Activated CD4-positive, alpha-beta memory T cell treated with anti-CD3 and anti-CD28 coated beads, Interleukin-2, amount 10 ng/mL, durations not matched to agents 7 days and 5 days (primary cell): ENCODE results near the gene CACNA2D3. TPM values are rescaled to one million over a fixed set of nuclear protein-coding genes. Genes with fewer than 3 reads are reported as not detected.

ENCODE experiments used
- CTCF ChIA-PET: fragments of 350-600 bp; sonication (Branson Sonifier 250); formaldehyde crosslinking; loops from one replicate; lab custom pipeline; 2021; ENCODE audit warnings: antibody characterized with exemption, inconsistent platforms; lab: Charles Lee
- POLR2A ChIA-PET: fragments of 350-600 bp; sonication (Branson Sonifier 250); formaldehyde crosslinking; loops from one replicate; lab custom pipeline; 2021; ENCODE audit warnings: antibody characterized with exemption; lab: Charles Lee
- DNase-seq: peaks from one replicate; pipeline ENCODE4 v3.0.0-alpha.2; 2020
- H3K27ac Mint-ChIP-seq: one replicate; pipeline ENCODE4 v1.8.0; 2021; ENCODE audit warnings: mild to moderate bottlenecking, mixed read lengths
- H3K27me3 Mint-ChIP-seq: one replicate; pipeline ENCODE4 v1.8.0; 2021; ENCODE audit warnings: mixed read lengths
- H3K36me3 Mint-ChIP-seq: one replicate; pipeline ENCODE4 v1.8.0; 2021; ENCODE audit warnings: low read depth, mixed read lengths
- H3K4me1 Mint-ChIP-seq: one replicate; pipeline ENCODE4 v1.8.0; 2021; ENCODE audit warnings: mixed read lengths
- H3K4me3 Mint-ChIP-seq: one replicate; pipeline ENCODE4 v1.8.0; 2021; ENCODE audit warnings: mild to moderate bottlenecking, mixed read lengths
- H3K9me3 Mint-ChIP-seq: one replicate; pipeline ENCODE4 v1.8.0; 2021; ENCODE audit warnings: mixed read lengths
- total RNA-seq, 2 experiments: library from RNA; stranded (reverse); gene quantifications; one replicate each; pipeline ENCODE4 v1.2.3, GENCODE V29; 2021

The CACNA2D3 gene
- total RNA-seq, 2 experiments from 2014 or later, result not detected

- no peaks in the 10 kb centered on the region for H3K36me3 Mint-ChIP-seq
- POLR2A ChIA-PET, result no interaction called here
- DNase-seq, result no peak
- peaks cover 27% of the 10 kb centered on the region for H3K27me3 Mint-ChIP-seq
- H3K4me3 Mint-ChIP-seq, result no peak overlapping the region
- H3K9me3 Mint-ChIP-seq, result peaks cover 3% of the 10 kb centered on the region
- H3K4me1 Mint-ChIP-seq, result no peaks in the 10 kb centered on the region
- H3K27ac Mint-ChIP-seq, result no peak overlapping the region
- CTCF ChIA-PET, result interaction anchor here (0.6 kb wide), 1 partner anchor 574 kb away, joined by 3 read pairs; no protein-coding TSS in a partner anchor
Measured at GRCh38 chr3:54641226-54642014, 519.1 kb downstream of the CACNA2D3 start.

GRCh38 chr3:54642147-54642546 lies 519.8 kb downstream of the CACNA2D3 start:
- CTCF ChIA-PET, result no interaction called here
- Mint-ChIP-seq H3K4me1 (no peaks in the 10 kb centered on the region), H3K27ac (no peak overlapping the region), H3K9me3 (peaks cover 3% of the 10 kb centered on the region), H3K27me3 (peaks cover 27% of the 10 kb centered on the region), H3K36me3 (no peaks in the 10 kb centered on the region), H3K4me3 (no peak overlapping the region)
- POLR2A ChIA-PET, result no interaction called here
- DNase-seq, result no peak

- Mint-ChIP-seq H3K4me1 (no peaks in the 10 kb centered on the region), H3K27ac (no peak overlapping the region)
Measured at GRCh38 chr3:54647721-54648120, 525.4 kb downstream of the CACNA2D3 start.

GRCh38 chr3:54649551-54649950 lies 527.2 kb downstream of the CACNA2D3 start:
- POLR2A ChIA-PET, result no interaction called here

More at GRCh38 chr3:54647721-54648120, 525.4 kb downstream of the CACNA2D3 start:
- DNase-seq, result no peak
- ChIA-PET POLR2A (no interaction called here), CTCF (no interaction called here)
- no peak overlapping the region for H3K4me3 Mint-ChIP-seq
- no peaks in the 10 kb centered on the region for H3K27me3 Mint-ChIP-seq
- H3K36me3 Mint-ChIP-seq, result no peaks in the 10 kb centered on the region
- peaks cover 10% of the 10 kb centered on the region for H3K9me3 Mint-ChIP-seq

GRCh38 chr3:54653456-54654195 lies 531.3 kb downstream of the CACNA2D3 start:
- no peaks in the 10 kb centered on the region for H3K36me3 Mint-ChIP-seq
- no peak overlapping the region for H3K4me3 Mint-ChIP-seq
- H3K9me3 Mint-ChIP-seq, result peaks cover 11% of the 10 kb centered on the region
- peaks cover 2% of the 10 kb centered on the region for H3K4me1 Mint-ChIP-seq
- no peak for DNase-seq
- ChIA-PET CTCF (no interaction called here), POLR2A (no interaction called here)
- no peaks in the 10 kb centered on the region for H3K27me3 Mint-ChIP-seq
- no peak overlapping the region for H3K27ac Mint-ChIP-seq

More at GRCh38 chr3:54649551-54649950, 527.2 kb downstream of the CACNA2D3 start:
- CTCF ChIA-PET, result no interaction called here
- no peaks in the 10 kb centered on the region for H3K27me3 Mint-ChIP-seq
- no peaks in the 10 kb centered on the region for H3K36me3 Mint-ChIP-seq
- DNase-seq, result no peak
- peaks cover 2% of the 10 kb centered on the region for H3K4me1 Mint-ChIP-seq
- no peak overlapping the region for H3K4me3 Mint-ChIP-seq
- peaks cover 11% of the 10 kb centered on the region for H3K9me3 Mint-ChIP-seq
- no peak overlapping the region for H3K27ac Mint-ChIP-seq

GRCh38 chr3:54654776-54655175 lies 532.4 kb downstream of the CACNA2D3 start:
- H3K27me3 Mint-ChIP-seq, result no peaks in the 10 kb centered on the region
- H3K4me3 Mint-ChIP-seq, result no peak overlapping the region
- CTCF ChIA-PET, result no interaction called here
- no peaks in the 10 kb centered on the region for H3K36me3 Mint-ChIP-seq
- DNase-seq, result no peak
- H3K4me1 Mint-ChIP-seq, result peaks cover 2% of the 10 kb centered on the region
- H3K27ac Mint-ChIP-seq, result no peak overlapping the region
- peaks cover 11% of the 10 kb centered on the region for H3K9me3 Mint-ChIP-seq
- POLR2A ChIA-PET, result no interaction called here

- Mint-ChIP-seq H3K4me3 (no peak overlapping the region), H3K27ac (no peak overlapping the region), H3K27me3 (no peaks in the 10 kb centered on the region), H3K36me3 (no peaks in the 10 kb centered on the region), H3K4me1 (no peaks in the 10 kb centered on the region), H3K9me3 (no peaks in the 10 kb centered on the region)
- POLR2A ChIA-PET, result no interaction called here
- DNase-seq, result no peak
- CTCF ChIA-PET, result no interaction called here
Measured at GRCh38 chr3:54659347-54659746, 537.0 kb downstream of the CACNA2D3 start.

GRCh38 chr3:54660714-54661132 lies 538.4 kb downstream of the CACNA2D3 start:
- Mint-ChIP-seq H3K27ac (no peak overlapping the region), H3K4me1 (no peaks in the 10 kb centered on the region), H3K9me3 (no peaks in the 10 kb centered on the region), H3K4me3 (no peak overlapping the region), H3K36me3 (no peaks in the 10 kb centered on the region), H3K27me3 (no peaks in the 10 kb centered on the region)
- ChIA-PET CTCF (no interaction called here), POLR2A (no interaction called here)
- no peak for DNase-seq

GRCh38 chr3:54661151-54661550 lies 538.8 kb downstream of the CACNA2D3 start:
- Mint-ChIP-seq H3K4me1 (no peaks in the 10 kb centered on the region), H3K9me3 (no peaks in the 10 kb centered on the region), H3K36me3 (no peaks in the 10 kb centered on the region), H3K4me3 (no peak overlapping the region), H3K27me3 (no peaks in the 10 kb centered on the region), H3K27ac (no peak overlapping the region)
- CTCF ChIA-PET, result no interaction called here
- no peak for DNase-seq
- POLR2A ChIA-PET, result no interaction called here

GRCh38 chr3:54663501-54664011 lies 541.2 kb downstream of the CACNA2D3 start:
- DNase-seq, result no peak
- Mint-ChIP-seq H3K36me3 (no peaks in the 10 kb centered on the region), H3K4me1 (no peaks in the 10 kb centered on the region), H3K27ac (no peak overlapping the region), H3K9me3 (no peaks in the 10 kb centered on the region), H3K27me3 (no peaks in the 10 kb centered on the region), H3K4me3 (no peak overlapping the region)
- POLR2A ChIA-PET, result no interaction called here
- CTCF ChIA-PET, result no interaction called here

GRCh38 chr3:54665016-54665600 lies 542.8 kb downstream of the CACNA2D3 start:
- no peak for DNase-seq
- POLR2A ChIA-PET, result no interaction called here
- H3K36me3 Mint-ChIP-seq, result no peaks in the 10 kb centered on the region
- H3K27ac Mint-ChIP-seq, result no peak overlapping the region
- no peak overlapping the region for H3K4me3 Mint-ChIP-seq
- no peaks in the 10 kb centered on the region for H3K4me1 Mint-ChIP-seq
- CTCF ChIA-PET, result no interaction called here
- H3K27me3 Mint-ChIP-seq, result no peaks in the 10 kb centered on the region
- no peaks in the 10 kb centered on the region for H3K9me3 Mint-ChIP-seq

- H3K27ac Mint-ChIP-seq, result no peak overlapping the region
- no peak for DNase-seq
- H3K36me3 Mint-ChIP-seq, result no peaks in the 10 kb centered on the region
- H3K27me3 Mint-ChIP-seq, result no peaks in the 10 kb centered on the region
- H3K9me3 Mint-ChIP-seq, result no peaks in the 10 kb centered on the region
- H3K4me3 Mint-ChIP-seq, result no peak overlapping the region
- no peaks in the 10 kb centered on the region for H3K4me1 Mint-ChIP-seq
- CTCF ChIA-PET, result no interaction called here
- POLR2A ChIA-PET, result no interaction called here
Measured at GRCh38 chr3:54668236-54668635, 545.9 kb downstream of the CACNA2D3 start.
